Keratinocyte (primary cell): ENCODE measurements around the gene KCNE4. TPM values are rescaled to one million over a fixed set of nuclear protein-coding genes. Genes with fewer than 3 reads are reported as not detected.
"Not testable (repeated sequence)": the region's sequence is repeated elsewhere in the genome, so short reads cannot be mapped to it uniquely, and the experiment has no call there.

Experiments
- DNase-seq: peaks from one replicate; pipeline ENCODE4 v3.0.0-alpha.2; 2011; ENCODE audit warnings: low read depth, missing footprints, low spot score
- FAIRE-seq: peaks from 2 replicates; lab custom pipeline; 2011; peaks lifted over from hg19 to GRCh38; lab: Jason Lieb, UNC
- H2AFZ ChIP-seq: 2 replicates; pipeline ENCODE4 v1.6.0; 2012; ENCODE audit warnings: low read length, control low read depth, inconsistent platforms; ENCODE audit not compliant: control insufficient read depth
- H3K27ac ChIP-seq: 2 replicates; pipeline ENCODE4 v1.5.1; 2011; ENCODE audit warnings: low read length; ENCODE audit not compliant: control insufficient read depth, insufficient read depth
- H3K27me3 ChIP-seq: 3 replicates; pipeline ENCODE4 v1.6.0; 2011; ENCODE audit warnings: low read length; ENCODE audit not compliant: control insufficient read depth, insufficient read depth; ENCODE audit errors: extremely low read depth
- H3K36me3 ChIP-seq, 2 experiments: 2 replicates in 1 of 2; 3 replicates in 1 of 2; pipeline ENCODE4 v1.5.1; 2011; ENCODE audit warnings: low read length in 2 of 2, mild to moderate bottlenecking in 1 of 2; ENCODE audit not compliant: control insufficient read depth in 2 of 2, insufficient read depth in 2 of 2; ENCODE audit errors: extremely low read depth in 1 of 2
- H3K4me1 ChIP-seq: 3 replicates; pipeline ENCODE4 v1.5.1; 2011; ENCODE audit warnings: low read length; ENCODE audit not compliant: control insufficient read depth, insufficient read depth; ENCODE audit errors: extremely low read depth
- H3K4me2 ChIP-seq: 3 replicates; pipeline ENCODE4 v1.6.0; 2011; ENCODE audit warnings: low read depth, low read length; ENCODE audit not compliant: control insufficient read depth, insufficient read depth; ENCODE audit errors: extremely low read depth
- H3K4me3 ChIP-seq, 3 experiments: fragments of 200-600 bp in 1 of 3; sonication (generic) in 1 of 3; 2 replicates in 2 of 3; 3 replicates in 1 of 3; pipeline ENCODE4 v1.5.1; 2011 to 2016; ENCODE audit warnings: low read length in 3 of 3, mild to moderate bottlenecking in 3 of 3, control low read depth in 2 of 3, inconsistent platforms in 1 of 3, low read depth in 1 of 3, mixed read lengths in 1 of 3, mixed run types in 1 of 3, moderate library complexity in 1 of 3; ENCODE audit not compliant: control insufficient read depth in 2 of 3, insufficient read depth in 2 of 3; ENCODE audit errors: extremely low read depth in 1 of 3
- H3K79me2 ChIP-seq: 2 replicates; pipeline ENCODE4 v1.6.0; 2012; ENCODE audit warnings: low read length; ENCODE audit not compliant: control insufficient read depth, insufficient read depth
- H3K9ac ChIP-seq: 3 replicates; pipeline ENCODE4 v1.6.0; 2011; ENCODE audit warnings: low read length; ENCODE audit not compliant: control insufficient read depth, insufficient read depth; ENCODE audit errors: extremely low read depth
- H3K9me1 ChIP-seq: 3 replicates; pipeline ENCODE4 v1.6.0; 2011; ENCODE audit warnings: low read length; ENCODE audit not compliant: control insufficient read depth, insufficient read depth; ENCODE audit errors: extremely low read depth
- H3K9me3 ChIP-seq: 2 replicates; pipeline ENCODE4 v1.5.1; 2012; ENCODE audit warnings: low read depth, low read length; ENCODE audit not compliant: control insufficient read depth
- H4K20me1 ChIP-seq: 3 replicates; pipeline ENCODE4 v1.6.0; 2011; ENCODE audit warnings: low read length; ENCODE audit not compliant: control insufficient read depth, insufficient read depth; ENCODE audit errors: extremely low read depth
- EZH2 ChIP-seq: IDR thresholded peaks from one replicate; pipeline ENCODE4 v1.6.1; 2012; ENCODE audit warnings: inconsistent platforms, mild to moderate bottlenecking, low read length, moderate library complexity
- dilution Hi-C: fragments of 300-500 bp; cut with MboI; formaldehyde crosslinking; loops from one replicate; pipeline ENCODE4 v1.7.0; 2020; ENCODE audit warnings: low sequenced_read_pairs; ENCODE audit not compliant: extremely low pct_ligation_motif_present
- polyA plus RNA-seq, 5 experiments: library from polyadenylated mRNA; depleted of rRNA in 3 of 5; stranded (reverse) in 3 of 5; stranded (forward) in 1 of 5; unstranded in 1 of 5; fragments of >200 nt; gene quantifications; 1 replicate in 1 of 5; 2 replicates in 3 of 5; 3 replicates in 1 of 5; pipeline versions ENCODE4 v1.2.1 to v1.2.3, GENCODE V29; 2011 to 2012; ENCODE audit warnings: missing spikeins in 2 of 5, low read depth in 1 of 5, low replicate concordance in 1 of 5
- TF ChIP-seq, protein P1 (sequence below), 3 experiments: IDR thresholded peaks in 1 of 3; conservative IDR thresholded peaks in 1 of 3; optimal IDR thresholded peaks in 1 of 3; 2 replicates in 2 of 3; 3 replicates in 1 of 3; pipeline versions ENCODE3 to v1.5.1; 2011; ENCODE audit warnings: low read length in 3 of 3, mild to moderate bottlenecking in 3 of 3, moderate library complexity in 2 of 3, control low read depth in 1 of 3, inconsistent platforms in 1 of 3; ENCODE audit not compliant: insufficient read depth in 2 of 3; ENCODE audit errors: extremely low read depth in 1 of 3

KCNE4 gene
- polyA plus RNA-seq, 1 donor (not counting 4 experiments of a cell fraction or from before 2014, with no cell fraction given) = 0.13 TPM

DNA sequence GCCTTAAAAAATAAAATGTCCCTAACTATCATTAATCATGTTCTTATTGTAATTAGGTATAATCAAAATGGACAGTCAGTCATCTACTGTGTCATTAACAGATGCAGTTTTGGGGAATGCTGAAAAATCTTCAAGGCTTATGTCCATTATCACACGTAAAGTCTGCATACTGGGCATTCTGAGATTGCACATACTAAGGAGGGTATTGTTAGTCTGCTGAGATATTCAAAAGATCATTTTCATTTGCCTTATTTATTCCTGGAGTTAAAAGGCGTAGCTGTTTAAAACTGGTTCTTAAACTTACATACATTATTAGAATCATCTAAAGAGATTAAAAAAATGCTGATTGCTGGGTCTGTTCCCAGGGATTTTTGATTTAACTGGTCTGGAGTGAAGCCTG is 27.4 kb downstream of the KCNE4 start:
- no peaks in the 10 kb centered on the region for H3K79me2 ChIP-seq
- no peak overlapping the region for H3K4me2 ChIP-seq
- no peaks in the 10 kb centered on the region for H3K4me1 ChIP-seq
- TF ChIP-seq EZH2 = no peak
- TF ChIP-seq, protein P1, sequence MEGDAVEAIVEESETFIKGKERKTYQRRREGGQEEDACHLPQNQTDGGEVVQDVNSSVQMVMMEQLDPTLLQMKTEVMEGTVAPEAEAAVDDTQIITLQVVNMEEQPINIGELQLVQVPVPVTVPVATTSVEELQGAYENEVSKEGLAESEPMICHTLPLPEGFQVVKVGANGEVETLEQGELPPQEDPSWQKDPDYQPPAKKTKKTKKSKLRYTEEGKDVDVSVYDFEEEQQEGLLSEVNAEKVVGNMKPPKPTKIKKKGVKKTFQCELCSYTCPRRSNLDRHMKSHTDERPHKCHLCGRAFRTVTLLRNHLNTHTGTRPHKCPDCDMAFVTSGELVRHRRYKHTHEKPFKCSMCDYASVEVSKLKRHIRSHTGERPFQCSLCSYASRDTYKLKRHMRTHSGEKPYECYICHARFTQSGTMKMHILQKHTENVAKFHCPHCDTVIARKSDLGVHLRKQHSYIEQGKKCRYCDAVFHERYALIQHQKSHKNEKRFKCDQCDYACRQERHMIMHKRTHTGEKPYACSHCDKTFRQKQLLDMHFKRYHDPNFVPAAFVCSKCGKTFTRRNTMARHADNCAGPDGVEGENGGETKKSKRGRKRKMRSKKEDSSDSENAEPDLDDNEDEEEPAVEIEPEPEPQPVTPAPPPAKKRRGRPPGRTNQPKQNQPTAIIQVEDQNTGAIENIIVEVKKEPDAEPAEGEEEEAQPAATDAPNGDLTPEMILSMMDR (optimal IDR thresholded peaks at IDR 0.05 in 1 of 3, IDR thresholded peaks at IDR 0.05 in 1 of 3, conservative IDR thresholded peaks at IDR 0.05 in 1 of 3; ENCODE audit: extremely low read depth in 1 of 3, insufficient read depth in 2 of 3, low read length in 3 of 3) = no peak
- no peak overlapping the region for H2AFZ ChIP-seq
- DNase-seq (no peak), FAIRE-seq (no peak)
- no peaks in the 10 kb centered on the region for H3K27me3 ChIP-seq
- no peaks in the 10 kb centered on the region for H3K9me1 ChIP-seq
- no peak overlapping the region for H3K27ac ChIP-seq
- H4K20me1 ChIP-seq = no peaks in the 10 kb centered on the region
- H3K9ac ChIP-seq = no peak overlapping the region
- no peaks in the 10 kb centered on the region for H3K9me3 ChIP-seq
- H3K36me3 ChIP-seq = no peaks in the 10 kb centered on the region
- no peak overlapping the region for H3K4me3 ChIP-seq
- dilution Hi-C loops = no loop called here

DNA sequence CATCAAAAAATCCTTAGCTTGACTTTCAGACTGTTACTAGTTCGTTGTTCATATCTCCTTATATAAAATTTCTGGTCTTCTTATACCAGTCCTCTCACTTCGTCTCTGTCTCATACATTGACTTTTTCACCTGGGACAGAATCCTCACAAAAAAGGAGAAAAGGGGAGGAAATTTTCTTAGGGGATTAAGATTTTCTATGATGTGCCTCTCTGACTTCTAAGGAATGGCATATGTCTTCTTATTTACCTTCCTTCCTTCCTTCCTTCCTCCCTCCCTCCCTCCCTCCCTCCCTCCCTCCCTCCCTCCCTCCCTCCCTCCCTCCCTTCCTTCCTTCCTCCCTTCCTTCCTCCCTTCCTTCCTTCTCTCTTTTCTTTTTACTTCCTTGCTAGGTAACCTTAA is 27.9 kb downstream of the KCNE4 start:
- dilution Hi-C loops = no loop called here
- TF ChIP-seq EZH2 = no peak
- TF ChIP-seq, protein P1 (optimal IDR thresholded peaks at IDR 0.05 in 1 of 3, IDR thresholded peaks at IDR 0.05 in 1 of 3, conservative IDR thresholded peaks at IDR 0.05 in 1 of 3; ENCODE audit: extremely low read depth in 1 of 3, insufficient read depth in 2 of 3, low read length in 3 of 3) = no peak
- H3K9me3 ChIP-seq = no peaks in the 10 kb centered on the region
- no peaks in the 10 kb centered on the region for H3K4me1 ChIP-seq
- no peaks in the 10 kb centered on the region for H3K79me2 ChIP-seq
- no peaks in the 10 kb centered on the region for H3K27me3 ChIP-seq
- H3K9ac ChIP-seq = no peak overlapping the region
- H3K4me2 ChIP-seq = no peak overlapping the region
- no peak for FAIRE-seq
- DNase-seq = no peak
- no peak overlapping the region for H3K4me3 ChIP-seq
- no peaks in the 10 kb centered on the region for H4K20me1 ChIP-seq
- H3K36me3 ChIP-seq = no peaks in the 10 kb centered on the region
- no peak overlapping the region for H3K27ac ChIP-seq
- no peak overlapping the region for H2AFZ ChIP-seq
- no peaks in the 10 kb centered on the region for H3K9me1 ChIP-seq

DNA sequence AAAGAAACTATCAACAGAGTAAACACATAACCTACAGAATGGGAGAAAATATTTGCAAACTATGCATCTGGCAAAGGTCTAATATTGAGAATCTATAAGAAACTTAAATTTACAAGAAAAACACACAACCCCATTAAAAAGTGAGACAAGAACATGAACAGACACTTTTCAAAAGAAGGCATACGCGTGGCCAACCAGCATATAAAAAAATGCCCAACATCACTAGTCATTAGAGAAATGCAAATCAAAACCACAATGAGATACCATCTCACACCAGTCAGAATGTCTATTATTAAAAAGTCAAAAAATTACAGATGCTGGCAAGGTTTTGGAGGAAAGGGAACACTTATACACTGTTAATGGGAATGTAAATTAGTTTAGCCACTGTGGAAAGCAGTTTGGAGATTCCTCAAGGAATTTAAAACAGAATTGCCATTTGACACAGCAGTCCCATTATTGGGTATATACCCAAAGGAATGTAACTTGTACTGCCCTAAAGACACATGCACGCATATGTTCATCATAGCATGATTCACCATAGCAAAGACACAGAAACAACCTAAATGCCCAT is 28.9 kb downstream of the KCNE4 start:
- dilution Hi-C loops, H4K20me1 ChIP-seq, H3K9ac ChIP-seq, H3K36me3 ChIP-seq, H2AFZ ChIP-seq, H3K4me3 ChIP-seq, H3K79me2 ChIP-seq, H3K9me1 ChIP-seq, H3K27ac ChIP-seq, FAIRE-seq, H3K4me1 ChIP-seq, H3K27me3 ChIP-seq, DNase-seq, H3K4me2 ChIP-seq, H3K9me3 ChIP-seq: not testable (repeated sequence)
